Hypothalamus (tissue), 51 donors: ENCODE data around the gene EVC.

ENCODE experiments used
- DNase-seq, 51 donors: peaks; one replicate each; lab custom pipeline; 2025; lab: John Stamatoyannopoulos, UW

Gene EVC

GRCh38 chr4:5710961-5711478 lies at the start of gene EVC:
Gene EVC, plus strand, starts transcription at chr4:5711201. Its CDS starts 180 bp downstream, at chr4:5711381.
- DNase-seq = peak in 33 of 51 donors; percentile 2 to 68 (median 36)

DNA sequence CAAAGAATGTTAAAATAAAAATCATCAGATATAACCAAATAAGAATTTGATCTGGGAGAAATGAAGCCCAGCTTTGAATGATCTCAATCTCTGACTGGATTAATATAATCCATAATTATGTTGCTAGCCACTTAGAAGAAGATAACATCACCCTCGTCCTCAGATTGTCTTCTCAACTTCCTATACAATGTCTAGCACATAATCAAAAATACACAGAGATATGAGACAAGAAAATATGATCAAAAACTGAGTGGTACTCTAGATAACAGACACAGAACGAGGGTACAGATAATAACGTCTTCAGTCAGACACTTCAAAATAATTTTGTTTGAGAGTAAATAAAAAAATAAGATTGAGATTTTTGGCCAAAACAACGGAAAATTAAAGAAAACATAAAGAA lies 49.8 kb upstream of the EVC start:
- no peak for DNase-seq

- no peak for DNase-seq
Observed at GRCh38 chr4:5662555-5662954, 48.4 kb upstream of the EVC start.

DNA sequence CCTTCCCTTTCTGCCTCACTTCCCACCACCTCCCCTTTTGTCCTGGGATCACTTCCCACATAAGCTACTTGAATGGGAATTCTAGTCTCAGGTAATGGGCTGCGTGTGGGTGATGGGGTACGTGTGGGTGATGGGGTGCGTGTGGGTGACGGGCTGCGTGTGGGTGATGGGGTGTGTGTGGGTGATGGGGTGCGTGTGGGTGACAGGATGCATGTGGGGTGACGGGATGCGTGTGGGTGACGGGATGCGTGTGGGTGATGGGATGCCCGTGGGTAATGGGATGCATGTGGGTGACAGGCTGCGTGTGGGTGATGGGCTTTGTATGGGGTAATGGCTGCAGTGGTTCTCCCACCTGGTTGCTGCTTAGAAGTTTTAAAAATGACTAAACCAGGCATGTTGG lies 46.2 kb upstream of the EVC start:
- no peak for DNase-seq

- DNase-seq = no peak
Observed at GRCh38 chr4:5666741-5667140, 44.3 kb upstream of the EVC start.

DNA sequence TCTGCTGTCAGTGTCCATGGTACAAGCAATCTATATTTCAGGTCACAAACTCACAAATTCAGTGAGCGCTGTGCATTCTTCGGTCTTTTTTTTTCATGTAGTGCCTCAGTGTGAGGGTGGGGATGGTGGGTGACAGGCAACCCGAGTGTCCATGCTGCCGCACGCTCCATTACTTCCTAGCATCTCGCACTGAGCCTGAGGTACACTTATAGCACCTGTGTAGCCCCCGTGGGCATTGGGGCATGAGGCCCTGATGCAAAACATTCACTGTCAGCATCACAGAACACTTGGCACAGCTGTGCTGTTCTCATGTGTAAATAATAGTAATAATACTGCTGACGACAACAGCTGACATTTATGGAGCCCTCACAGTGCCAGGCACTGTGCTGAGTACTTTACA lies 34.2 kb upstream of the EVC start:
- no peak for DNase-seq

- no peak for DNase-seq
Observed at GRCh38 chr4:5678977-5679376, 32.0 kb upstream of the EVC start.

DNA sequence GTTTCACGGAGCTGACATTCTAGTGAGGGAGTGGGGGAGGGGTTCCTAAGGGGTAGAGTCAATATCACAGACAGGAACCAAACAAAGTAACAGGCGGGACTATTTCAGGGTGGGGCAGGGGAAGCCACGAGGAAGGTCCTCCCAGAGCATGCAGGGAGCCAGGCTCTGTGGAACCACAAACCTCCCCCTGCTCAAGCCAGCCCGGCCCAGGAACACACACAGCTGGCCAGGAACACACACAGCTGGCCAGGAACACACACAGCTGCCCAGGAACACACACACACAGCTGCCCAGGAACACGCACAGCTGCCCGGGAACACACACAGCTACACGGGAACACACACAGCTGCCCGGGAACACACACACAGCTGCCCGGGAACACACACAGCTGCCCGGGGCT lies 27.4 kb upstream of the EVC start:
- DNase-seq = no peak

- no peak for DNase-seq
Observed at GRCh38 chr4:5685296-5685695, 25.7 kb upstream of the EVC start.

DNA sequence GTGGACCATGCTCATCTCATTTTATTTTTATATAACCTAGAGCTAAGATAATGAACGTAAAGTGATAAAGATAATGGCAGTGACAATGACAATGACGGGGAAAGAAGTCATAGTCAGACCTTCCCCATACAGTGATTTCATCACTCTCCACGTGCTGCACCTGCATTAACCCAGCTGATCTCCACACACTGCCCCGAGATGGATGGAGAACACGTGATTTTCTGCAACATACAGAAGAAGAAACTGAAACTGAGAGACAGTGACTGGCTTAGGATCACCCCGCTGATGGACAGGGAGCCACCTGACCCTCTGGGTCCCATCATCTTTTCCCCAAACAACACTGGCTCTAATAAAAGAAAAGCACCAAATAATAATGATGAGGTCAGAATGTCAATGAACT lies 24.7 kb upstream of the EVC start:
- no peak for DNase-seq

- no peak for DNase-seq
Observed at GRCh38 chr4:5689065-5689464, 21.9 kb upstream of the EVC start.

- no peak for DNase-seq
Observed at GRCh38 chr4:5691491-5692132, 19.4 kb upstream of the EVC start.

GRCh38 chr4:5693871-5694270 lies 17.1 kb upstream of the EVC start:
- DNase-seq = no peak

- no peak for DNase-seq
Observed at GRCh38 chr4:5696341-5696740, 14.7 kb upstream of the EVC start.

- no peak for DNase-seq
Observed at GRCh38 chr4:5700459-5700858, 10.5 kb upstream of the EVC start.

GRCh38 chr4:5701971-5702370 lies 9.0 kb upstream of the EVC start:
- no peak for DNase-seq

- DNase-seq = no peak
Observed at GRCh38 chr4:5703831-5704230, 7.2 kb upstream of the EVC start.

DNA sequence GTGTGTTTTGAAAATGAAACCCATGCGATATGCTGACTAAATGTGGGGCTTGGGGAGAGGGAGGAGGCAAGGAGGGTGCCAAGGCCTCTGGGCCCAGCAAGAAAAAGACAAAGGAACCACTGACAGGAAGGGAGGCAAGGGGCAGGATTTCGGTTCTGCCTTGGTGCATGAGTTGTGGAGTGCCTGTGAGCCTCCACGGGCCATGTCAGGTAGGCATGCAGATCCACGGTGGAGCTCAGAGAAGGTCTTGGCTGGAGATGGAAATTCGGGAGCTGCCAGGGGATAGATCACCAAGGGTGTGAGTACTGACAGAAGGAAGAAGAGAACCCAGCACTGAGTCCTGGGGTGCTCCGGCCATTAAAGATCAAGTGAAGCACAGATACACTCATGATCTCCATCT lies 6.7 kb upstream of the EVC start:
- no peak for DNase-seq

DNA sequence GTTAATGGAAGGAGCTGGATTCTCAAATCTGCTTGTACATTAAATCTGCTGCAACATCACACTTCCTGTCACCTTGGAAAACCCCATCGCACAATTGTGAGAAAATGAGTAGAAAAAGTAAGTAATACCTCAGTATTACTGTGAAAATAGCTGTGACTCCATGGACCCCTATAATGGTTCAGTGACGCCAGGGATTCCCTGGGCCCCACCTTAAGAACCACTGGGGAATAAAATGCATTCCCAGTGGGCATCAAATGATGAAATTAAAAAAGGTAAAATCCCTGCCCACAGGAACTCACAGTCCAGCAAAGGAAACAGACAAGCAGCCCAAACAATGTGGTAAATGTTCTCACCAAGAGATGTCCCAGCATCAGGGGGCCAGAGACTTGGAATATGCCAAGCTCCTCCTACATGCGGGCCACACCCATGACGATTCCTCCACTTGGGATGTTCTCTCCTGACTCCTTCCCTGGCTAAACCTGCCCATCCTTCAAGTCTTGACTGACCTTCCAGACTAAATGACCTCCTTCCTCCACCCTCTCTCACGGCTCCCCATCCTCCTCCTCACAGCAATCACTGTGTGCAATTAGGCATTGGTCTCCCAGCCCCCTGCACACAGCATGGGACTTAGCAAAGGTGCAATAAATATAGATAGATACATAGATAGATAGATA lies 5.2 kb upstream of the EVC start:
- DNase-seq = no peak

DNA sequence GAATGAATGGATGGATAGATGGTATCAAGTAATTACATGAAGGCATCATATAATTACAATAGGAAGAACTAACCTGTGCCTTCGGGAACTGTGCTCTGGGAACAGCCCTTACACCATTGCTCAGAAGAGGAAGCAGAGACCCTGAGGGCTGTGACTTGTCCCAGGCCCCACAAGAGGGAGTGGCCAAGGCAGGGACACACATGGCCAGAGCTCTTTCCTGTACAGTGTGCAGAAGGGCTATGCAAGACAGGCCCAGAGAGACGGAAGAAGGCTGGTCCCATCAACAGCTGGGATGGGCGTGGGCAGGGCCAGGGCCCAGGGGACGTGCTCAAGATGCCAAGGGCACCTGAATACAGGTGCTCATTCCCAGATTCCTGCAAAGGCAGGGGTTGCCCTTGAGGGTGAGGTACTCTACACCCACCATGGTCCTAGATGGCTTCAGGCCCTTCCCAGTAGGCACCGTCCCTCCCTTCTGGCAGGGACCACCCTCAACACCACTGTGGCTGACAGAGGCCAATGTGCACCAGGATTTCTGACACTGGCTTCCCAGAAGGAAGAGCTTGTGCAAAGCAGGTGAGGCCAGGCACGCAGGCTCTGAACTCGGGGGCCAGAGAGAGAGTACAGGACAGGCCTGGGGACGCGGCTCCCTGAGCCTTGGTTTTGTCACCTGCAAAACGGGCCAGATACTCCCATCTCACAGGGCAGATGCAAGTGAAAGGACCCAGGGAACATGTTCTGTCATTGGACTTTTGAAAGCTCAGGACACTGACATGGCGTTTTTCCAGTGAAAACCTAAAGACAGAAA lies 4.3 kb upstream of the EVC start:
- DNase-seq = no peak

GRCh38 chr4:5707366-5707765 lies 3.6 kb upstream of the EVC start:
- DNase-seq = no peak
